Fibroblast of lung (primary cell): ENCODE data around the gene ASPN.

Source experiments
- EZH2 ChIP-seq: IDR thresholded peaks from 2 replicates; pipeline ENCODE4 v1.5.1; 2012; ENCODE audit warnings: low read length, control low read depth, mild to moderate bottlenecking; ENCODE audit errors: missing control alignments
- TF ChIP-seq, protein P1 (sequence below), 2 donors: IDR thresholded peaks in 1 of 2; conservative IDR thresholded peaks in 1 of 2; 1 replicate in 1 of 2; 2 replicates in 1 of 2; pipeline ENCODE4 v1.5.1; 2011 to 2012; ENCODE audit warnings: low read length in 2 of 2, control low read depth in 1 of 2, inconsistent platforms in 1 of 2, low read depth in 1 of 2, mild to moderate bottlenecking in 1 of 2

DNA sequence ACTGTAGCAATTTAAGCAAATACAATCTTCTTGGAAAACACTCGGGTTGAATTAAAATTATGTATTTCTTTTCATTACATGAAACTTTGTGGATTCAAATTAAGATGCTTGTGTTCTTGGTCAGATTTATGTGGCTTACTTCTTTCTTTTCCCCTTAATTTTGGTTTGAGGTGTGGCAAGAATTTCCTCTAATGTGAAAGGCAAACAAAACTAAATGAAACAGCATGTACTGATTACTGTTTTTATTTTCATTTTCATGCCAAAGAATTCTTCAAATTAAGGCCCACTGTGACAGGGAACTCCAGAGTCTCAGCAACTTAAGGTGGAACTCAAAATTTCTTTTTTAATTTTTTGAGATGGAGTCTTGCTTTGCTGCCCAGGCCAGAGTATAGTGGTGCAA is 58.0 kb downstream of the ASPN start, which contains the start of gene OMD:
- TF ChIP-seq, protein P1, sequence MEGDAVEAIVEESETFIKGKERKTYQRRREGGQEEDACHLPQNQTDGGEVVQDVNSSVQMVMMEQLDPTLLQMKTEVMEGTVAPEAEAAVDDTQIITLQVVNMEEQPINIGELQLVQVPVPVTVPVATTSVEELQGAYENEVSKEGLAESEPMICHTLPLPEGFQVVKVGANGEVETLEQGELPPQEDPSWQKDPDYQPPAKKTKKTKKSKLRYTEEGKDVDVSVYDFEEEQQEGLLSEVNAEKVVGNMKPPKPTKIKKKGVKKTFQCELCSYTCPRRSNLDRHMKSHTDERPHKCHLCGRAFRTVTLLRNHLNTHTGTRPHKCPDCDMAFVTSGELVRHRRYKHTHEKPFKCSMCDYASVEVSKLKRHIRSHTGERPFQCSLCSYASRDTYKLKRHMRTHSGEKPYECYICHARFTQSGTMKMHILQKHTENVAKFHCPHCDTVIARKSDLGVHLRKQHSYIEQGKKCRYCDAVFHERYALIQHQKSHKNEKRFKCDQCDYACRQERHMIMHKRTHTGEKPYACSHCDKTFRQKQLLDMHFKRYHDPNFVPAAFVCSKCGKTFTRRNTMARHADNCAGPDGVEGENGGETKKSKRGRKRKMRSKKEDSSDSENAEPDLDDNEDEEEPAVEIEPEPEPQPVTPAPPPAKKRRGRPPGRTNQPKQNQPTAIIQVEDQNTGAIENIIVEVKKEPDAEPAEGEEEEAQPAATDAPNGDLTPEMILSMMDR (conservative IDR thresholded peaks at IDR 0.05 in 1 of 2, IDR thresholded peaks at IDR 0.05 in 1 of 2; ENCODE audit: low read depth in 1 of 2, low read length in 2 of 2): no peak
- no peak for TF ChIP-seq EZH2
